Esophagus squamous epithelium (tissue), 5 donors: ENCODE measurements around the gene ACLY. TPM values are rescaled to one million over a fixed set of nuclear protein-coding genes. Genes with fewer than 3 reads are reported as not detected.

Source experiments
- DNase-seq: peaks from one replicate; lab custom pipeline; 2025; lab: John Stamatoyannopoulos, UW
- H3K27ac ChIP-seq, 4 donors: fragments of 200-600 bp; sonication (generic); one replicate each; pipeline ENCODE4 v1.5.1; 2016 to 2019; ENCODE audit warnings: mild to moderate bottlenecking in 1 of 4
- H3K27me3 ChIP-seq, 4 donors: fragments of 200-600 bp; sonication (generic); 1 replicate in 3 of 4; 2 replicates in 1 of 4; pipeline versions ENCODE4 v1.5.1 to v1.6.0; 2017 to 2021; ENCODE audit warnings: antibody characterized with exemption in 1 of 4
- H3K36me3 ChIP-seq, 3 donors: fragments of 200-600 bp; sonication (generic); one replicate each; pipeline ENCODE4 v1.5.1; 2016 to 2019
- H3K4me1 ChIP-seq, 3 donors: fragments of 200-600 bp; sonication (generic); one replicate each; pipeline ENCODE4 v1.5.1; 2017 to 2019
- H3K4me3 ChIP-seq, 4 donors: fragments of 200-600 bp; sonication (generic); 1 replicate in 3 of 4; 2 replicates in 1 of 4; pipeline ENCODE4 v1.5.1; 2016 to 2019; ENCODE audit warnings: mild to moderate bottlenecking in 2 of 4, moderate library complexity in 1 of 4
- H3K9me3 ChIP-seq, 3 donors: fragments of 200-600 bp; sonication (generic); one replicate each; pipeline ENCODE4 v1.5.1; 2016 to 2019
- CTCF ChIP-seq, 6 experiments: fragments of 450-650 bp in 4 of 6; fragments of 200-600 bp in 2 of 6; sonication (generic) in 2 of 6; IDR thresholded peaks; one replicate each; pipeline ENCODE4 v1.5.1; 2016 to 2019; ENCODE audit warnings: antibody characterized with exemption in 6 of 6, mild to moderate bottlenecking in 4 of 6, moderate library complexity in 4 of 6
- POLR2A ChIP-seq, 4 donors: fragments of 450-650 bp; IDR thresholded peaks; one replicate each; pipeline ENCODE4 v1.6.1; 2017; ENCODE audit warnings: antibody characterized with exemption in 4 of 4, mild to moderate bottlenecking in 4 of 4, moderate library complexity in 3 of 4
- WGBS, 2 donors: methylation state at CpG; one replicate each; pipeline ENCODE4 v1.1.5; 2018; 5-methylcytosine and 5-hydroxymethylcytosine counted together
- intact Hi-C: fragments of 100-400 bp; cut with DNase I; formaldehyde crosslinking; loops from one replicate; pipeline ENCODE4 v1.15.0; 2022
- total RNA-seq, 4 donors: library from RNA; depleted of rRNA; stranded (reverse); fragments of >200 nt; gene quantifications; one replicate each; pipeline ENCODE4 v1.1.0, GENCODE V29; 2016
- donor health status: DM: yes; HTN: yes; CAD: no.

Gene ACLY
- total RNA-seq, 4 donors from 2014 or later = 51.5 to 121 (median 62.7) TPM

- 79% methylated on average over 2 of the region's 2 CpGs for WGBS, 2 donors
- H3K4me3 ChIP-seq = no peak overlapping the region
- TF ChIP-seq POLR2A (IDR thresholded peaks at IDR 0.05) (no peak), CTCF (IDR thresholded peaks at IDR 0.05) (no peak)
These were observed 40.2 kb upstream of the ACLY start for GRCh38 chr17:41959030-41959335.

GRCh38 chr17:41957869-41958439 is 39.2 kb upstream of the ACLY start:
- no peak for DNase-seq
- Histone ChIP-seq H3K36me3 (no peaks in the 10 kb centered on the region), H3K4me3 (no peak overlapping the region), H3K27ac (no peak overlapping the region), H3K27me3 (no peaks in the 10 kb centered on the region), H3K9me3 (no peaks in the 10 kb centered on the region), H3K4me1 (peaks cover 0 to 5% (median 0%) of the 10 kb centered on the region in 3 donors)
- intact Hi-C loops = no loop called here
- TF ChIP-seq CTCF (IDR thresholded peaks at IDR 0.05) = no peak
- no peak for TF ChIP-seq POLR2A (IDR thresholded peaks at IDR 0.05)
- WGBS, 2 donors = 74 to 77% methylated on average over 5 to 6 of the region's 6 CpGs

More at GRCh38 chr17:41959030-41959335, 40.2 kb upstream of the ACLY start:
- no peak for DNase-seq
- no peaks in the 10 kb centered on the region for H3K36me3 ChIP-seq
- peaks cover 0 to 7% (median 0%) of the 10 kb centered on the region in 3 donors for H3K4me1 ChIP-seq
- intact Hi-C loops = no loop called here
- no peaks in the 10 kb centered on the region for H3K9me3 ChIP-seq
- no peak overlapping the region for H3K27ac ChIP-seq
- no peaks in the 10 kb centered on the region for H3K27me3 ChIP-seq

GRCh38 chr17:41957031-41957868 is 38.5 kb upstream of the ACLY start:
- Histone ChIP-seq H3K27ac (no peak overlapping the region), H3K4me1 (no peaks in the 10 kb centered on the region), H3K4me3 (no peak overlapping the region), H3K36me3 (no peaks in the 10 kb centered on the region), H3K27me3 (no peaks in the 10 kb centered on the region), H3K9me3 (no peaks in the 10 kb centered on the region)
- WGBS, 2 donors = 70 to 74% methylated on average over 11 of the region's 11 CpGs
- no peak for TF ChIP-seq CTCF (IDR thresholded peaks at IDR 0.05)
- TF ChIP-seq POLR2A (IDR thresholded peaks at IDR 0.05) = no peak
- intact Hi-C loops = no loop called here
- DNase-seq = no peak

GRCh38 chr17:41956522-41956921 is 37.8 kb upstream of the ACLY start:
- TF ChIP-seq CTCF (IDR thresholded peaks at IDR 0.05) = no peak
- no peak for TF ChIP-seq POLR2A (IDR thresholded peaks at IDR 0.05)
- Histone ChIP-seq H3K9me3 (no peaks in the 10 kb centered on the region), H3K4me1 (no peaks in the 10 kb centered on the region), H3K27me3 (no peaks in the 10 kb centered on the region), H3K4me3 (no peak overlapping the region), H3K36me3 (no peaks in the 10 kb centered on the region), H3K27ac (no peak overlapping the region)
- 84 to 97% methylated on average over 6 of the region's 6 CpGs for WGBS, 2 donors
- intact Hi-C loops = no loop called here
- no peak for DNase-seq

GRCh38 chr17:41948762-41949460 is 30.2 kb upstream of the ACLY start:
- Histone ChIP-seq H3K27me3 (no peaks in the 10 kb centered on the region), H3K36me3 (peaks cover 0 to 6% (median 0%) of the 10 kb centered on the region in 3 donors), H3K9me3 (no peaks in the 10 kb centered on the region), H3K4me1 (no peaks in the 10 kb centered on the region), H3K27ac (no peak overlapping the region), H3K4me3 (no peak overlapping the region)
- WGBS, 2 donors = 75% methylated on average over 6 to 11 of the region's 11 CpGs
- intact Hi-C loops = no loop called here
- TF ChIP-seq CTCF (IDR thresholded peaks at IDR 0.05) = no peak
- TF ChIP-seq POLR2A (IDR thresholded peaks at IDR 0.05) = no peak
- no peak for DNase-seq
